Endothelial cell of umbilical vein (primary cell): ENCODE measurements around the gene CALY. TPM values are rescaled to one million over a fixed set of nuclear protein-coding genes. Genes with fewer than 3 reads are reported as not detected.

ENCODE experiments used
- BruUV-seq: library from RNA; stranded (reverse); fragments of 400-500 nt; replicated peaks from 2 replicates; lab custom pipeline; 2021; lab: Mats Ljungman, UMichigan
- CTCF ChIA-PET: fragments of 300-600, 350-600 bp; sonication (Branson Sonifier 250); formaldehyde crosslinking; loops from one replicate; lab custom pipeline; 2021; ENCODE audit warnings: antibody characterized with exemption, inconsistent platforms; lab: Charles Lee
- POLR2A ChIA-PET: fragments of 300-600, 350-600 bp; sonication (Branson Sonifier 250); formaldehyde crosslinking; loops from one replicate; lab custom pipeline; 2021; ENCODE audit warnings: antibody characterized with exemption, inconsistent platforms; lab: Charles Lee
- DNase-seq: peaks from one replicate; pipeline ENCODE4 v3.0.0-alpha.2; 2011; ENCODE audit warnings: low read depth, low spot score
- FAIRE-seq: peaks from 2 replicates; lab custom pipeline; 2011; peaks lifted over from hg19 to GRCh38; lab: Jason Lieb, UNC
- H2AFZ ChIP-seq: 2 replicates; pipeline ENCODE4 v1.6.0; 2012; ENCODE audit warnings: low read depth, low read length, control low read depth, inconsistent platforms
- H3K27ac ChIP-seq: 2 replicates; pipeline ENCODE4 v1.5.1; 2011; ENCODE audit warnings: low read depth, mild to moderate bottlenecking, control low read depth, low read length, moderate library complexity; ENCODE audit not compliant: insufficient read depth
- H3K27me3 ChIP-seq, 2 experiments: 2 replicates each; pipeline versions ENCODE4 v1.6.0 to v1.6.1; 2011; ENCODE audit warnings: low read length in 2 of 2, mixed read lengths in 1 of 2; ENCODE audit not compliant: control insufficient read depth in 2 of 2, insufficient read depth in 2 of 2
- H3K36me3 ChIP-seq, 2 experiments: 2 replicates in 1 of 2; 3 replicates in 1 of 2; pipeline ENCODE4 v1.5.1; 2011; ENCODE audit warnings: low read length in 2 of 2, mild to moderate bottlenecking in 1 of 2, moderate library complexity in 1 of 2; ENCODE audit not compliant: control insufficient read depth in 2 of 2, insufficient read depth in 2 of 2; ENCODE audit errors: extremely low read depth in 1 of 2
- H3K4me1 ChIP-seq: 3 replicates; pipeline ENCODE4 v1.5.1; 2011; ENCODE audit warnings: mild to moderate bottlenecking, low read length; ENCODE audit not compliant: control insufficient read depth, insufficient read depth; ENCODE audit errors: extremely low read depth
- H3K4me2 ChIP-seq: 2 replicates; pipeline ENCODE4 v1.6.1; 2011; ENCODE audit warnings: low read length, control low read depth, mixed read lengths; ENCODE audit not compliant: insufficient read depth
- H3K4me3 ChIP-seq, 3 experiments: fragments of 200-600 bp in 1 of 3; sonication (generic), shearing (Covaris generic) in 1 of 3; replicated peaks in 1 of 3; 2 replicates each; pipeline ENCODE4 v1.5.1; 2011 to 2016; ENCODE audit warnings: control low read depth in 3 of 3, low read length in 3 of 3, mild to moderate bottlenecking in 2 of 3, inconsistent platforms in 1 of 3, low read depth in 1 of 3, moderate library complexity in 1 of 3; ENCODE audit not compliant: insufficient read depth in 1 of 3
- H3K79me2 ChIP-seq: 2 replicates; pipeline ENCODE4 v1.6.0; 2012; ENCODE audit warnings: low read length, inconsistent platforms; ENCODE audit not compliant: control insufficient read depth, insufficient read depth
- H3K9ac ChIP-seq: replicated peaks from 2 replicates; pipeline ENCODE3; 2011; ENCODE audit warnings: low read length, control low read depth; ENCODE audit not compliant: insufficient read depth; ENCODE audit errors: extremely low read depth
- H3K9me1 ChIP-seq: replicated peaks from 3 replicates; pipeline ENCODE4 v1.6.0; 2011; ENCODE audit warnings: mild to moderate bottlenecking, low read length; ENCODE audit not compliant: control insufficient read depth, insufficient read depth; ENCODE audit errors: extremely low read depth
- H3K9me3 ChIP-seq: replicated peaks from 2 replicates; pipeline ENCODE4 v1.5.1; 2012; ENCODE audit warnings: low read length, inconsistent platforms; ENCODE audit not compliant: control insufficient read depth, insufficient read depth
- H4K20me1 ChIP-seq: replicated peaks from 2 replicates; pipeline ENCODE3; 2011; ENCODE audit warnings: mild to moderate bottlenecking, low read length; ENCODE audit not compliant: control insufficient read depth, insufficient read depth; ENCODE audit errors: extremely low read depth
- CTCF ChIP-seq, 2 donors: IDR thresholded peaks; 1 replicate in 1 of 2; 2 replicates in 1 of 2; pipeline ENCODE4 v1.5.1; 2011; ENCODE audit warnings: low read length in 2 of 2, mild to moderate bottlenecking in 2 of 2, moderate library complexity in 2 of 2, control low read depth in 1 of 2, inconsistent platforms in 1 of 2, low read depth in 1 of 2; ENCODE audit not compliant: insufficient read depth in 1 of 2; ENCODE audit errors: extremely low read depth in 1 of 2
- EZH2 ChIP-seq: IDR thresholded peaks from 2 replicates; pipeline ENCODE4 v1.6.1; 2012; ENCODE audit warnings: borderline replicate concordance, low read depth, mild to moderate bottlenecking, moderate library complexity, low read length, inconsistent platforms; ENCODE audit not compliant: severe bottlenecking
- FOS ChIP-seq: IDR thresholded peaks from 2 replicates; pipeline ENCODE4 v1.6.1; 2011; ENCODE audit warnings: mild to moderate bottlenecking, low read length, moderate library complexity, borderline replicate concordance; ENCODE audit not compliant: insufficient read depth
- GATA2 ChIP-seq: IDR thresholded peaks from 2 replicates; pipeline ENCODE4 v1.7.0; 2011; ENCODE audit warnings: low read depth, mild to moderate bottlenecking, moderate library complexity, mixed read lengths, low read length; ENCODE audit not compliant: insufficient read length, insufficient read depth
- JUN ChIP-seq: IDR thresholded peaks from 2 replicates; pipeline ENCODE4 v1.6.1; 2011; ENCODE audit warnings: borderline replicate concordance, low read depth; ENCODE audit not compliant: insufficient read length, insufficient read depth
- MAX ChIP-seq: IDR thresholded peaks from 2 replicates; pipeline ENCODE4 v1.6.1; 2011; ENCODE audit not compliant: insufficient read depth, insufficient read length
- MYC ChIP-seq: IDR thresholded peaks from one replicate; pipeline ENCODE4 v1.6.1; 2011; ENCODE audit warnings: mild to moderate bottlenecking, low read depth, low read length
- POLR2A ChIP-seq: IDR thresholded peaks from 2 replicates; pipeline ENCODE4 v1.6.1; 2012; ENCODE audit warnings: low read depth, mild to moderate bottlenecking, control low read depth, low read length
- POLR2AphosphoS5 ChIP-seq: IDR thresholded peaks from 2 replicates; pipeline ENCODE4 v1.6.1; 2012; ENCODE audit warnings: low read depth, mild to moderate bottlenecking, control low read depth, low read length, moderate library complexity; ENCODE audit not compliant: insufficient read depth
- dilution Hi-C: fragments of 300-500 bp; cut with MboI; formaldehyde crosslinking; loops from one replicate; pipeline ENCODE4 v1.15.0; 2019; ENCODE audit warnings: low sequenced_read_pairs; ENCODE audit not compliant: extremely low pct_ligation_motif_present
- intact Hi-C: fragments of 100-400 bp; cut with micrococcal nuclease; formaldehyde crosslinking; loops from one replicate; pipeline ENCODE4 v1.10.0; 2022
- polyA plus RNA-seq, 4 experiments: library from polyadenylated mRNA; depleted of rRNA in 3 of 4; stranded (reverse) in 3 of 4; unstranded in 1 of 4; fragments of >200 nt; gene quantifications; 2 replicates each; pipeline versions ENCODE4 v1.2.1 to v1.2.3, GENCODE V29; 2011 to 2012; ENCODE audit warnings: missing spikeins in 1 of 4
- total RNA-seq: library from RNA; stranded (reverse); gene quantifications from 2 replicates; pipeline ENCODE4 v1.2.3, GENCODE V29; 2021

Gene CALY
- total and polyA plus RNA-seq, 2 donors (not counting 3 experiments of a cell fraction or from before 2014, with no cell fraction given): not detected

GRCh38 chr10:133299738-133300137 is 37.0 kb downstream of the CALY start:
- dilution Hi-C loops: no loop called here
- Histone ChIP-seq H3K79me2 (peaks cover 15% of the 10 kb centered on the region), H2AFZ (no peak overlapping the region), H3K9ac (no peak overlapping the region), H4K20me1 (no peaks in the 10 kb centered on the region), H3K36me3 (peaks cover 6 to 43% of the 10 kb centered on the region in 2 experiments), H3K4me2 (no peak overlapping the region), H3K27me3 (no peaks in the 10 kb centered on the region), H3K4me1 (no peaks in the 10 kb centered on the region), H3K9me1 (no peaks in the 10 kb centered on the region), H3K27ac (no peak overlapping the region), H3K4me3 (no peak overlapping the region), H3K9me3 (no peaks in the 10 kb centered on the region)
- intact Hi-C loops: loop anchor here (10.0 kb wide), 1 partner anchor 635 kb away; no protein-coding TSS in a partner anchor
- POLR2A ChIA-PET: no interaction called here
- BruUV-seq: no TSS peak
- DNase-seq (no peak), FAIRE-seq (no peak)
- CTCF ChIA-PET: interaction anchor here (0.9 kb wide), 1 partner anchor 8 kb away, joined by 4 read pairs; no protein-coding TSS in a partner anchor
- no peak for TF ChIP-seq EZH2
- no peak for TF ChIP-seq POLR2AphosphoS5
- TF ChIP-seq FOS: no peak
- no peak for TF ChIP-seq MYC
- no peak for TF ChIP-seq JUN
- TF ChIP-seq POLR2A: no peak
- TF ChIP-seq CTCF (IDR thresholded peaks at IDR 0.05; ENCODE audit: extremely low read depth in 1 of 2, insufficient read depth in 1 of 2, low read depth in 1 of 2, low read length in 2 of 2): no peak
- TF ChIP-seq GATA2: no peak
- no peak for TF ChIP-seq MAX
